GM10266 (cell line): ENCODE measurements around the gene KIAA1958.
"Not testable (repeated sequence)": the region's sequence is repeated elsewhere in the genome, so short reads cannot be mapped to it uniquely, and the experiment has no call there.

Experiments
- DNase-seq: peaks from one replicate; pipeline ENCODE4 v3.0.0; 2012; ENCODE audit errors: extremely low spot score
- TF ChIP-seq, protein P1 (sequence below): IDR thresholded peaks from 2 replicates; pipeline ENCODE4 v1.5.1; 2012; ENCODE audit warnings: mild to moderate bottlenecking, low read depth; ENCODE audit not compliant: control insufficient read depth, insufficient read depth; ENCODE audit errors: missing control alignments

Gene KIAA1958

DNA sequence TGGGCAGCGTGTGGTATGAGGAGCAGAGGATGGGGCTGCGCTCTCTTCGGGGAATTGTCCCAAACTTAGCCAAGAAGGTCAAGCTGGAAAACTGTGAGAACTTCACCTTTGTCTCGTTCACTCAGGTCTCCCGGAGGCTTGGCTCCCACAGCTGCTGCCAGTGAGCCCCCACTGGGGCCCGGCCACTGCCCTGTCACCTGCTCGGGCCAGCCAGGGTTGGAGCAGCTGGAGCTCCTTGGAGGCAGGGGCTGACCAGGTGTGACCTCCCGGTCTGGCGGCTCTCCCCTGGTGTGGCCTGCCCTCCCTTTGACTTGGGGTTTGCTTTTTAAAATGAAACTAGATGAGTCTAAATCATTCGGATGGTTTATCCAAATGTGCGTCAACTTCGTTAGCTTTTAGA, 173.3 kb downstream of the KIAA1958 start:
- TF ChIP-seq, protein P1, sequence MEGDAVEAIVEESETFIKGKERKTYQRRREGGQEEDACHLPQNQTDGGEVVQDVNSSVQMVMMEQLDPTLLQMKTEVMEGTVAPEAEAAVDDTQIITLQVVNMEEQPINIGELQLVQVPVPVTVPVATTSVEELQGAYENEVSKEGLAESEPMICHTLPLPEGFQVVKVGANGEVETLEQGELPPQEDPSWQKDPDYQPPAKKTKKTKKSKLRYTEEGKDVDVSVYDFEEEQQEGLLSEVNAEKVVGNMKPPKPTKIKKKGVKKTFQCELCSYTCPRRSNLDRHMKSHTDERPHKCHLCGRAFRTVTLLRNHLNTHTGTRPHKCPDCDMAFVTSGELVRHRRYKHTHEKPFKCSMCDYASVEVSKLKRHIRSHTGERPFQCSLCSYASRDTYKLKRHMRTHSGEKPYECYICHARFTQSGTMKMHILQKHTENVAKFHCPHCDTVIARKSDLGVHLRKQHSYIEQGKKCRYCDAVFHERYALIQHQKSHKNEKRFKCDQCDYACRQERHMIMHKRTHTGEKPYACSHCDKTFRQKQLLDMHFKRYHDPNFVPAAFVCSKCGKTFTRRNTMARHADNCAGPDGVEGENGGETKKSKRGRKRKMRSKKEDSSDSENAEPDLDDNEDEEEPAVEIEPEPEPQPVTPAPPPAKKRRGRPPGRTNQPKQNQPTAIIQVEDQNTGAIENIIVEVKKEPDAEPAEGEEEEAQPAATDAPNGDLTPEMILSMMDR: no peak
- no peak for DNase-seq

GRCh38 chr9:112663681-112664080, 177.1 kb downstream of the KIAA1958 start:
- TF ChIP-seq, protein P1: no peak
- DNase-seq: no peak

DNA sequence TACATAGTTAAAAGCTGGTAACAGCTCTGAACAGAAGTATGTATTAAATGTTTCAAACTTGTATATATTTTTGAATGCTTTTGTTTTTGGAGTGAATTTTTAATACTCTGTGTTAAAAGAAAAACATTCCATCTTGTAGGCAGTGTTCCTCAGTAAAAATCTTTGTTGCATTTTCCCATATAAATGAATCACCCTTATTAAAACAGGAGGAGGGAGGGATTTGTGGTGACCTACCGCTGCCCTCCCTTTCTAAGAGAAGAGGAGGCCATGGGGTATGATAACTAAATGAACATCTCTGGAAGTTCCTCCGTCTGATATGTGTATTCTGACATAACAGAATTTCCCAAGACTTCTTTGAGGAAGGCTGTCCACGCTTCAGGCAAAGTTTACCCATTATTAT, 177.9 kb downstream of the KIAA1958 start:
- TF ChIP-seq, protein P1: no peak
- no peak for DNase-seq

DNA sequence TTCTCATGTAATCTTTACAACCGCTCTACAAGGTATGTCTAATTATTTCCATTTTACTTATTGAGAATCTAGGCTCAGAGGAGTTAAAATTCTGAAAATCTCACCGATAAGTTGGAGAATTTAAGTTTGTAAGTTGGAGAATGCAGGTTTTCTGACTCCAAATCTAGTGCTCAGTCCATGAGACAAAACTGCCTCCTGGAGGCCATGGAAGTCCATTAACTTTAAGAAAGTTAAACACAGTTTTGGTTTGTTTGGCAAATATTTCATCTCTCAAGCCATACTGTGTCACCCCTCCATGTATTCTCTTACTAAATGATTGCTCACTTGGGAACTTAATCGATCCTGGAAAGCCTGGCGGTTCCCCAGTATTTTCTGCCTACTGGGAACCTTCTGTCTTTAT, 178.7 kb downstream of the KIAA1958 start:
- no peak for DNase-seq
- TF ChIP-seq, protein P1: peak; percentile 33

DNA sequence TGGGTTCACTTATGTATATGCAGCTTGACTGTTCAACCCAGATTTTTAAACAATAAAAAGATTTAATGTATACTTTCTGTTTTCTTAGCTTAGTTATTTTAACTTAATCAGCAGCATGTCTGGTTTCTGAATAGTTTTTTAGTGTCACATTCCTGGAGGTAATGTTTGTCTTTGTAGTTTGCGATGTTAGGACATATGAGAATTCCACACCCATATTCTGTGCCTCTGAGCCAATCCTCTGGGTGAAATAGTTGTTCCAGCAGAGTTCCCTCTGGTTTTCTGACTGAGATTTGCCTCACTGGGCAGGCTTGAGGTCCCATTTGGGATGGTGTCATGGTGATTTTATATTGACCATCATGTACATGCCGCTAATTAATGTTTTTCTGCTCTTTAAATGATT, 182.7 kb downstream of the KIAA1958 start:
- TF ChIP-seq, protein P1: no peak
- DNase-seq: no peak

DNA sequence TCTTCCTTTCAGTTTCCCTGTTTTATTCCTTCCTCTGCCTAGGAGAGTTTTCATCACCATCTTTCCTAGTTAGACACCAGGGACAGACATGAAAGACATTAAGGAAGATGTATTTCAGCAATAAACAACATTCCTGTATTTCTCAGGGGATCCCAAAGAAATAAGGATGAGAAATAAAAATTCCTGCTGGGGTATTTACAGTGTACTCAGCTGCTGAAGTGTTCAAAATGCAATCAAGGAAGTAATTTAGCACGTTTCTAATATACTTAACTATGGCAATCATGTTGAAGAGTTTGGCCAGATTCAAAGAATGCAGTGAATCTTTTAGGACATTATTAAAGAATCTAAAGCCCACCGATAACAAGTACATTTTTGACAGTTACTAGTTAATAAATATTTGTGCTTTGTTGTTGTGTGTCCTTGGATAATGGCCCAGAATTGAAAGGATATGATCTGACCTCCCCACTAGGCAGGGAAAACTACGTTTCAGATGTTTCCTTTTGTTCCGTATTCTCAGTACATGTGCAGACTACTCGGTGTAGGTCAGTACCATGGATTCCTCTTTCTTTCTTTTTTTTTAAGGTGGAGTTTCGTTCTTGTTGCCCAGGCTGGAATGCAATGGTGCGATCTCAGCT, 184.5 kb downstream of the KIAA1958 start:
- TF ChIP-seq, protein P1: no peak
- no peak for DNase-seq

GRCh38 chr9:112673221-112673620, 186.6 kb downstream of the KIAA1958 start:
- DNase-seq: not testable (repeated sequence)

GRCh38 chr9:112677040-112677439, 190.4 kb downstream of the KIAA1958 start:
- TF ChIP-seq, protein P1: no peak
- no peak for DNase-seq
